SK-N-SH treated with all-trans-retinoic acid at 6 μM for 48 hours (cell line): ENCODE data around the gene MYO1H.

Source experiments
- BACH2 ChIP-seq: fragments of 250-450 bp; sonication (Bioruptor Pico); IDR thresholded peaks from 2 replicates; pipeline ENCODE4 v1.9.0; 2021; ENCODE audit warnings: mild to moderate bottlenecking, borderline replicate concordance
- CREB5 ChIP-seq: fragments of 250-450 bp; sonication (Bioruptor Pico); IDR thresholded peaks from 2 replicates; pipeline ENCODE4 v1.5.1; 2020; ENCODE audit warnings: low read depth, mild to moderate bottlenecking, moderate library complexity
- CSDC2 ChIP-seq: fragments of 250-450 bp; sonication (Bioruptor Pico); IDR thresholded peaks from 2 replicates; pipeline ENCODE4 v1.5.0; 2020; ENCODE audit warnings: mild to moderate bottlenecking, moderate library complexity
- CSRNP3 ChIP-seq: fragments of 250-450 bp; sonication (Bioruptor Pico); IDR thresholded peaks from 2 replicates; pipeline ENCODE4 v1.5.1; 2021; ENCODE audit warnings: mild to moderate bottlenecking, moderate library complexity
- OSR1 ChIP-seq: fragments of 250-450 bp; sonication (Bioruptor Pico); IDR thresholded peaks from 2 replicates; pipeline ENCODE4 v1.8.0; 2022; ENCODE audit warnings: moderate library complexity, mild to moderate bottlenecking, inconsistent platforms
- PATZ1 ChIP-seq: fragments of 250-450 bp; sonication (Bioruptor Pico); IDR thresholded peaks from 2 replicates; pipeline ENCODE4 v1.8.0; 2020; ENCODE audit warnings: mild to moderate bottlenecking, moderate library complexity, borderline replicate concordance
- POU6F1 ChIP-seq: fragments of 250-450 bp; sonication (Bioruptor Pico); IDR thresholded peaks from 2 replicates; pipeline ENCODE4 v1.8.0; 2021; ENCODE audit warnings: low read depth, mild to moderate bottlenecking, moderate library complexity, borderline replicate concordance
- RARB ChIP-seq: fragments of 250-450 bp; sonication (Bioruptor Pico); IDR thresholded peaks from 2 replicates; pipeline ENCODE4 v1.8.0; 2021; ENCODE audit warnings: mild to moderate bottlenecking, moderate library complexity
- TCF4 ChIP-seq: fragments of 250-450 bp; sonication (Bioruptor Pico); IDR thresholded peaks from 2 replicates; pipeline ENCODE4 v1.8.0; 2021; ENCODE audit warnings: mild to moderate bottlenecking, moderate library complexity, borderline replicate concordance
- ZFP3 ChIP-seq: fragments of 250-450 bp; sonication (Bioruptor Pico); IDR thresholded peaks from 2 replicates; pipeline ENCODE4 v1.5.0; 2020; ENCODE audit warnings: mild to moderate bottlenecking, moderate library complexity
- ZFP30 ChIP-seq: fragments of 450-650 bp; formaldehyde crosslinking; IDR thresholded peaks from 2 replicates; pipeline ENCODE4 v1.5.0; 2022; ENCODE audit warnings: mild to moderate bottlenecking, moderate library complexity
- ZNF8 ChIP-seq: fragments of 450-650 bp; formaldehyde crosslinking; IDR thresholded peaks from 2 replicates; pipeline ENCODE4 v1.5.0; 2020; ENCODE audit warnings: mild to moderate bottlenecking, moderate library complexity

- TF ChIP-seq ZNF8 (CRISPR knock-in tag): no peak
- TF ChIP-seq ZFP30 (CRISPR knock-in tag): no peak
- no peak for TF ChIP-seq OSR1 (CRISPR knock-in tag)
- no peak for TF ChIP-seq TCF4 (CRISPR knock-in tag)
- TF ChIP-seq PATZ1 (CRISPR knock-in tag): no peak
- TF ChIP-seq POU6F1 (CRISPR knock-in tag): no peak
- no peak for TF ChIP-seq RARB
- TF ChIP-seq BACH2: no peak
- TF ChIP-seq CSDC2 (CRISPR knock-in tag): no peak
- no peak for TF ChIP-seq CREB5 (CRISPR knock-in tag)
- no peak for TF ChIP-seq ZFP3 (CRISPR knock-in tag)
- no peak for TF ChIP-seq CSRNP3 (CRISPR knock-in tag)
These were observed 40.6 kb upstream of the MYO1H start for GRCh38 chr12:109307051-109307450.
